Measurements from ENCODE around the gene SDK1.
"Not testable (repeated sequence)": the region's sequence is repeated elsewhere in the genome, so short reads cannot be mapped to it uniquely, and the experiment has no call there.

The SDK1 gene

DNA sequence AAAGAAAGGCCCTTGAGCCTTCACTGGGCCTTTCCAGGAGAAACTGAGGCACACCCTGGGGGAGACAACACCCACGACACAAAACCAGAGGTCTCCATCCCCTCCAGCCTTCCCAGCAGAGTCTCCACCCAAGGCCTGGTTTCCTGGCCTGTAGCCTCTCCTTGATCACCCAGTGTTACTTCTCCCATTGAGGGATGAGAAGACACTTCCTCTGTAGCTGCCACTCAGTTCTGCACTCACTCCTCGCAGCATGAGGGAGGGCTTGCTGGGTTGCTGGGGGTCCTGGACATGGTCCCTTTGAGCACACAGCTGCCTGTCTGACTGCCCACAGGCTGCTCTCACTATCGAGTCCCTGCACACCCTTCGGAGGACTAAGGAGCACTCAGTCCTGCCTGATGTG lies 943.0 kb downstream of the SDK1 start:
- DNase-seq (ENCODE audit: low read depth in 3 of 3), result no peak

DNA sequence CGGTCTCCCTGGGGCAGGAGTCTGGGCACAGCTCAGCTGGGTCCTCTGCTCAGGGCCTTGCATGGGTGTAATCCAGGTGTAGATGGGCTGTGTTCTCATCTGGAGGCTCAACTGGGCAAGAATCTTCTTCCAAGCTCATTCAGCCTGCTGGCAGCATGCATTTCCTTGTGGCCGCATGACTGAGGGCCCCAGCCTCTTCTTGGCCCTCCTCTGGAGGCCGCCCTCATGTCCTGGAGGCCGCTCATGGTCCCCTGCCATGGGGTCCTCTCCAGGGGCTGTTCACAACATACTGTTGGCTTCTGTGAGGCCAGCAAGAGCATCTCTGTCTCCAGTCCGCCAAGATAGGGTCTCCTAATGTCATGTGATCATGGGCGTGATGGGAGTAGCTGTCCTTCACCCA lies 943.6 kb downstream of the SDK1 start:
- no peak for DNase-seq (ENCODE audit: low read depth in 3 of 3)

DNA sequence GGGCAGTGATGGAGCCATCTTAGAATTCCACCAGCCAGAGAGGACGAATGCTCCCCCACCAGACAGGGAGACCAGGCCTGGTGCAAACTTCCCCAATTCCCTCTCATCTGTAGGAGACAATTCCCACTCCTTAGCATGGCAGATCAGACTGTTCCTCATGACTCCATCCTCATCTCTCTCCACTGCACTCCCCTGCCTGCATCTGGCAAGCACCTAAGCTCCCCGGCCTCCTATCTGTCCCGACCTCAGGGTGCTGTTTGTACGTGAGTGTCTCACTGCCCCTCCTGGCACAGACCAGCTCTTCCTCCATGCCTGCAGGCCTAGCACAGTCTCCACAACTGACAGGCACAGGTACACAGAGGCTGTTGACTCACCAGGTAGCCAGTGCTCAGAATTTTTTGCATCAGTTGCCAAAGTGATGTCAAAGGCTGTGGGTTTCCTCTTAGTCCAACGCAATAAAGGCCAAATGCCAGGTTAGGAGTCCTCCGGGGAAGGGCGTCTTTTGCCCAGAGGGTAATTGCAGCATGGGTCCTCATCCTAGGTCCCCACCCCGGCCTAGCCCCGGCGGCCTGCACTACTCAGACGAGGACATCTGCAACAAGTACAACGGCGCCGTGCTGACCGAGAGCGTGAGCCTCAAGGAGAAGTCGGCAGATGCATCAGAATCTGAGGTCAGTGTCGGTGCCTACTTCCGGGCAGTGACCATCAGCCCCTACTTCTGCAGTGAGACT lies 944.2 kb downstream of the SDK1 start:
- DNase-seq (ENCODE audit: low read depth in 3 of 3), result no peak

DNA sequence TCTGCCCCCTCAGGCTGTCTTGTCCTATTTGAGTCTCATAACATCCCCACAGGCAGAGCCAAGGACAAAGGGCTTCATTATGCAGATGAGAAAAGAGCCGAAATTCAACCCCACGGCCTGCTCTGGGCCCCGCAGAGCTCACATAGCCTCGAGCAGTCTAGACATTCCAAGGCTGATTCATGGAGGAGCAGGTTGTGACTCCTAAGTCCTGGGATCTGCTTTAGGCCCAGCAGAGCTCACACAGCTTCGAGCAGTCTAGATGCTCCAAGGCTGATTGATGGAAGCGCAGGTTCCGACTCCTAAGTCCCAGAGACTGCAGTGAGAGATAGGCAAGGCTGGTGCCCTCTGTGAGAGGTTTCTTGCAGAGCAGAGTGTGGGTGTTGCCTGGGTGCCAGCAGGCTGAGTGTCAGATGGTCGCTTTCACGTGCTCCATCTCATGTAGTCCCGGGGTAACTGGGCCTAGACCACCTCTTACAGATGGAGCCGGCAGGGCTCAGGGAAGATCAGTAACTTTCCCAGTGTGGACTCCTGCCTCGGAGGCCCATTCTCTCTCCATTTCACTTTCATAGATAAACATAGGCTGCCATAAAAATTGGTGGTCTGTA lies 944.9 kb downstream of the SDK1 start:
- no peak for DNase-seq (ENCODE audit: low read depth in 3 of 3)

DNA sequence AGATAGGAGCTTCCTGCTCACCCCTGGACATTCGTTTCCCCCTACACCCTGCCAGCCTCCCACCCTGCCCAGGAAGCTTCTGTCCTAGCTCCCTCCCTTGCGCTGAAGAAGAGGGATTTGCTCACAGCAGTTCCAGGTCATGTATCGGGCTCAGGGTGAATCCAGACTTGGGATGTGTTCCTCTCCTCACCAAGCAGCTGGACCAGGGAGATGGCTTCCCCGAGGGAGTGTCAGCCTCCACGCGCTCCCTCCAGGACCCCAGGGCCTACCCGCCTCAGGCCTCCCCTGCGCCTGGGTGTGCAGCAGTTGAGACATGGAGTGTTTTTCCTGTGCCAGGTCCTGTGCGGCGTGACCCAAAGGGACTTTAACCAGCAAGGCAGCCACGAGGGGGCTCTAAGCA lies 945.5 kb downstream of the SDK1 start:
- DNase-seq (ENCODE audit: low read depth in 3 of 3), result no peak

DNA sequence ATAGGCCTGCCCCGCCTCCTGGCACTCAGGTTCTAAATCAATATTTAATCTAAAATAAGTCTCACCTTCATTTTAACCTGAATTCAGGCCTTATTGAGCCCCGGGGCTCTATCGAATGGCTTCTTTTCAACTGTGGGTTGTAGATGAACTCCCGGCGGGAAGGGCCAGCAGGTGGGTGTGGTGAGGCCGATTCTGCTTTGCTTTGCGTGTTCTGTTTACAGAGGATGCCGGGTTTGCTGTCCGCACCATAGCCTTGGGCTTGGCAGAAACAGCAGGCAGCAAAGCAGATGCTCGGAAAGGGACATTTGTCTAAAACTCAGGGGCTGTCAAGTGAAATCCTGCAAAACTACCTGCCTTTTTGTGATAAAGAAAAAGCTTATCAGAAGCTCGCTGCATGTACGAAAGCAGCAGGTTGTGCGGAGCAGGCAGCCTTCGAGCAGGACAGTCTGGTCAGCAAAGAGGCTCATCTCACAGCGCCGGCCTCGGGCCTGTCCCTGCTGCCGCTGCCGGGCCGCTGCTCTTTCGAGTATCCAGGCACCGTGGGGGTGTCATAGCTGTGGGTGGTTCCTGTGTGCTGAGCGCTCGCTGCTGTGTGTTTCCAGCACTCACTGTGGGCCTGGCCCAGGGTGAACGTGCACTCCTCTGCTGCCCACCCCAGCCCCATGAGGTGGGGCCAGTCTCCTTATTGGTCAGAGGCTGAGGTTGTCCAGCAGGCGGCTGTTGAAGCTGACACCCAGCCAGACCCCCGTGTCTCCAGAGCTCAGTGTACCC lies 946.2 kb downstream of the SDK1 start:
- no peak for DNase-seq (ENCODE audit: low read depth in 3 of 3)

DNA sequence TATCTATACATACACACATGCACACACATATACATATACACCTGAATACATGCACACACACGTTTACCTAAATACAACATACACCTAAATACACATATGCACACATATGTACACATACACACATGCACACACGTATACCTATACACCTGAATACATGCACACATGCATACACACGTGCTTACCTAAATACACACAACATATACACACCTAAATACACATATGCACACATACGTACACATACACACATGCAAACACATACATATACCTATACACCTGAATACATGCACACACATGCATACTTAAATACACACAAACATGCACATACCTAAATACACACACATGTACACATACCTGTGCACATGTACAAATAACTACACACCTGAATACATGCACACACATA lies 947.2 kb downstream of the SDK1 start:
- no peak for DNase-seq (ENCODE audit: low read depth in 3 of 3)

DNA sequence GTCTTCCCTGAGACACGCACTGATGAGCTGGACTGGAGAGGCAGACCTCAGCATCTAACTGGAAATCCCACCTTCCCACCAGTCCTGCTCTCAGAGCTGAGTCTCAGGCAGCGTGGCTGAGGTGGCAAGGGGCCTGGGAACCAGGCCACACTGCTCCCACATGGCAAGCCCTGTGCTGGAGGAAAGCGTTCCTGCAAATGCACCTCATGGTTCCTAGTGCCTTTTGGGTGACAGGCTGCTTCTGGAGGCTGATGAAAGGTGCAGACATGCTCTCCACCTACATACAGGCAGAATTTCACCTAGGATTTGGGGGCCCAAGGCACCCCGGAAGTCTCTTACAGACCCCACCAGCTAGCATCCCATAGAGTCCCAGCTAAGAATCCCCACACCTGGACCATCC lies 948.2 kb downstream of the SDK1 start:
- DNase-seq (ENCODE audit: low read depth in 3 of 3), result no peak

DNA sequence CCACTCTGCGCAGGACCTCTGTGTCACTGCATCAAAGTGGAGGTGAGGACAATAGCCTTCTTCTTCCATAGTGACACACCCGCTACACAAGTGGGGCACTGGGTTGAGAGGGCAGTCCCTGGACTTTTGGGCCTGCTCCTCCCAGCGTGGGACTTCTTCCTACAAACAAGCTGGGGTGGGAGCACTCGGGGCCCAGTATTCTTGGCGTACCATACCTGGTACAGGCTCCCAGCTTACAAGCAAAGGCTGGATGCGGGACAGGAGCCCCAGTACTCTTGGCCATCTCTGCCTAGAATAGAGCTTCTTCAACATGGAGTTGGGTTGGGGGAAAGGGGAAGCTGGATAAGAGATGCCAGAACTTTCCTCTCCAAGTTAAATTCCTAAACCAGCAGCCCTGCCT lies 954.3 kb downstream of the SDK1 start:
- no peak for DNase-seq (ENCODE audit: low read depth in 3 of 3)

DNA sequence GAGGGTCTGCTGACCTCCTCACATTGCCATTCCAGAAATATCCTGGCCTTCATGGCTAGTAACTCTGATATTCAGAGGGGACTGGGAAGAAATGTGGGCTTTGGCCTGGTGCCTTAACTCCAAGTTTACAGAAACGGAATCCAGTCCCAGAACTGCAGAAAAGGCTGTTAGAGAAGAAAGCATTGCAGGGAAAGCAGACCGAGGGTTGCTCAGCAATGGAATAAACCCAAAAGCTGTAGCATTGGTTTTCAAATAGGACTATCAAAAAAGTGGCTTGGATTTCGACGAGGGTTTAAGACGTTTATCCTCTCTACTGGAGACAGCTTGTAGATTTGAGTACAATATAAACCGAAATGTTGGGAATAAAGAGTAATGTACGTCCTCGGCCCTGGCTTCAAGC lies 955.2 kb downstream of the SDK1 start:
- DNase-seq (ENCODE audit: low read depth in 3 of 3), result no peak

DNA sequence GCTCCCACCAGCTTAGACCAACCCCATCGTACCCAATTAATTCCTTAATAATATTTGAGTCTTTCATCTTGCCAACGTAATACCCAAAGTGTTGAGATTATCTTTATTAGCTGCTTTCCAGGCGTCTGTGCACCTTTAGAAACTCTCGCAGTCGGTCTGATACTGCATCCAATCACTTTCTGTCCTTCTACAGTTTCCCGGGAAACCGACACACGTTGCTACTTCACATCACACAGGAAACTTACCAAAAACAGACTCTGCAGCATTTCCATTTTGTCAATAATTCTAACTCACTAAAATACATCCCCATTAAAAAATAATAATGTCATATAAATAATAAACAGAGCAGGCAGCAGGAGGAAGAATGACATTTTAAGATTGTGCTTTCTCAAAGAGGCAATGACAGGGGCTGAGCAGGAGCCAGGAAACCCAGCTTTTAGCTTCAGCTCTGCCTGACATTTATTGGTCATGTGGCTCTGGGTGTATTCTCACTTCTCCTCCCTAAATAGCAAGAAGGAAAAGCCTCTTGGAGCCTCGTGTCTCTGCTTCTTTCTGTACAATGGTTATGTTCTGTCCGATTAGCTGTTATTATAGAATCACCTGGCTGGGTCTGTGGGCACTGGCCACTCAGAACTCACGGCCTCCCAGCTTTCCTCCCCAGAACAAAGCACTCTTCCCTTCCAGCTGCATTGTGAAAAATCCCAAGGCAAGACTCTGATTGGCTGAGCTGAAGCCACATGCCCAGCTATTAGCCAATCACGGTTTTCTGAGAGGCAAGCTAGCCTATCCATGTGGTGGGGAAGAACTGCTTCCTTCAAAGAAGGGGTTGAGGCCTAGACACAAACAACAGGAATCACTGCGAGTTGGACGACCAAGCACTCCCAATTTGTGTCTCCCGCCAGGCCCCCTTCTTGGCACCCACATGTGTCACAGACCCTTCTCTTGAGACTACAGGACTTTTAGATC lies 956.4 kb downstream of the SDK1 start:
- DNase-seq (ENCODE audit: low read depth in 3 of 3), result no peak

DNA sequence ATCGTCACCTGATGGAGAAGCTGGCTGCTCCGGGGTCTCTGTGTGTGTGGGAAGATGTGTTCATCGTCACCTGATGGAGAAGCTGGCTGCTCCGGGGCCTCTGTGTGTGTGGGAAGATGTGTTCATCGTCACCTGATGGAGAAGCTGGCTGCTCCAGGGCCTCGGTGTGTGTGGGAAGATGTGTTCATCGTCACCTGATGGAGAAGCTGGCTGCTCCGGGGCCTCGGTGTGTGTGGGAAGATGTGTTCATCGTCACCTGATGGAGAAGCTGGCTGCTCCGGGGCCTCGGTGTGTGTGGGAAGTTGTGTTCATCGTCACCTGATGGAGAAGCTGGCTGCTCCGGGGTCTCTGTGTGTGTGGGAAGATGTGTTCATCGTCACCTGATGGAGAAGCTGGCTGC lies 959.1 kb downstream of the SDK1 start:
- not testable (repeated sequence) for DNase-seq (ENCODE audit: low read depth in 3 of 3)

DNA sequence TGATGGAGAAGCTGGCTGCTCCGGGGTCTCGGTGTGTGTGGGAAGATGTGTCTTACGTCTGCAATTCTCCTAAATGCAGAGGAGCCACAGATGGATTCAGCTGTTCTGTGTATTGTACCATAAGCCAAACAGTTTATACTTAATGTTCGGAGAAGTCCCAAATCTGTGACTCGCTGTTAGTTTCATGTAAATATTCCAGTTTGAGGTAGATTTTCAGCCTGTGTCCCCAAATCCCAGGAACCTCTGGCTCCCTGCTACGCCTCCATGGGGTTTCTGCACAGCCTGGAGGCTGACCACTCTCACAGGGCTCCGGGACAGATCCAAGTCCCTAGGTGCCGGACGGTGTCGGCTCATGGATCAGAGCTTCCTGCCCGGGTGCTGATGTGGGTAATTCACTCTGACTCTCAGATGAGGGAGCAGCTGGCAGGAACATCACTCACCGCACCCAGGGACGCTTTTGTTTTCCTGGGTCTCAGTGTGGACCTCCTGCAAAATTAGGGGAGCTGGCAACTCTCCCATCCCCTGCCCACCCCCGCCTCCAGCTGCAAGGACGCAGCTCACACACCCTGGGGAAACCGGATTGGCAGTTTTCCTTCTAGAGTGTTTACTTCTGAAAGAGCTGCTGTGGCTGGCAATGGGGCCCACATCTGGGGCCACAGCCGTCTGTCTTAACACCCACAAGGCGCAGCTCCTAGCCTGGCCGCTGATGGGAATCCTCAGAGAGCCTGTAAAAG lies 960.0 kb downstream of the SDK1 start:
- no peak for DNase-seq (ENCODE audit: low read depth in 3 of 3)

DNA sequence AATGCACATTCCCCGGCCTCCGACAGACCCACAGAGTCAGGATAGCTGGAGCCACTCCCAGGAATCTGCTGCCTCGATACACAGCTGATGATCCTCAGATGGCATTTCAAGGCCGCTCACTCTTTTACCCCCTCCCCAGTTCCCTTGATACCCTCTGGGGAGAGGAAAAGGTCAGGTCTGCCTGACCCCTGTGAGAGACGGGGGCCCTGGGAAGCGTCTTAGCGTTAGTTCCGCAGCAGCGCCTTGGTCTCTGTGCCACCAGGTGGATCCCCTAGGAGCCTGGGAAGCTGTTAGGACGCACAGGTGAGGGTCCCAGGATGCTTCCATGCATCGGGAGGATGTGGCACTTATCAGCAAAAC lies 960.5 kb downstream of the SDK1 start:
- no peak for DNase-seq (ENCODE audit: low read depth in 3 of 3)

DNA sequence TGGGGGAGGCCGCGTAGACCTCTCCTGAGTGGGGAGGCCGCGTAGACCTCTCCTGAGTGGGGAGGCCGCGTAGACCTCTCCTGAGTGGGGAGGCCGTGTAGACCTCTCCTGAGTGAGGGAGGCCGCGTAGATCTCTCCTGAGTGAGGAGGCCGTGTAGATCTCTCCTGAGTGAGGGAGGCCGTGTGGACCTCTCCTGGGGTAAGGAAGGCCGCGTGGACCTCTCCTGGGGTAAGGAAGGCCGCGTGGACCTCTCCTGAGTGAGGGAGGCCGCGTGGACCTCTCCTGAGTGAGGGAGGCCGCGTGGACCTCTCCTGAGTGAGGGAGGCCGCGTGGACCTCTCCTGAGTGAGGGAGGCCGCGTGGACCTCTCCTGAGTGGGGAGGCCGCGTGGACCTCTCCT lies 963.2 kb downstream of the SDK1 start:
- DNase-seq (ENCODE audit: low read depth in 3 of 3), result not testable (repeated sequence)

DNA sequence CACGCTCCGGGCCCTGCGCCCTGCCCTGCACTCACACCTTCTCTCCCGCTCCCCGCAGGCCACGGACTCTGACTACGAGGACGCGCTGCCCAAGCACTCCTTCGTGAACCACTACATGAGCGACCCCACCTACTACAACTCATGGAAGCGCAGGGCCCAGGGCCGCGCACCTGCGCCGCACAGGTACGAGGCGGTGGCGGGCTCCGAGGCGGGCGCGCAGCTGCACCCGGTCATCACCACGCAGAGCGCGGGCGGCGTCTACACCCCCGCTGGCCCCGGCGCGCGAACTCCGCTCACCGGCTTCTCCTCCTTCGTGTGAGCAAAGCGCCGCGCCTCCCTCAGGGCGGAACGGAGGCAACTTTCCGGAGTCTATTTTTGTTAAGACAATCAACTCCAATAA lies 964.0 kb downstream of the SDK1 start:
- DNase-seq (ENCODE audit: low read depth in 3 of 3), result no peak

DNA sequence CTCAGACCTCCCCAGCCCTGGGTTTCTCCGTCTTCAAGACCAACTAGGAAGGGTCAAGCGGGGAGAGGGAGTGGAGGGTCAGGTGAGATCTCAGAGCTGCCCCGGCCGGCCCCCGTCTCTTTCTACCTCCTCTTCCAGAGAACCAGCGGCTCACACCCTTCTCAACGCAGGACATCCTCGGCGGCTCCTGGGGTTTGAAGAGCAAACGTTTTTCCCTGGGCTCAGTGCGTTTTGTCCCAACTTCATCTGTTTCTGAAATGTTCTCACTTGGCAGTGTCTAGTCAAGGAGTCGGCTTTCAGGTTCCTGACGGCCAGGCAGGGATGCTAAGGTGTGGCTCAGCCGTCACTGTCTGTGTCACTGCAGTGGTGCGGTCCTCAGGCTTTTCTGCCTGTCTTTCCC lies 964.6 kb downstream of the SDK1 start:
- no peak for DNase-seq (ENCODE audit: low read depth in 3 of 3)

DNA sequence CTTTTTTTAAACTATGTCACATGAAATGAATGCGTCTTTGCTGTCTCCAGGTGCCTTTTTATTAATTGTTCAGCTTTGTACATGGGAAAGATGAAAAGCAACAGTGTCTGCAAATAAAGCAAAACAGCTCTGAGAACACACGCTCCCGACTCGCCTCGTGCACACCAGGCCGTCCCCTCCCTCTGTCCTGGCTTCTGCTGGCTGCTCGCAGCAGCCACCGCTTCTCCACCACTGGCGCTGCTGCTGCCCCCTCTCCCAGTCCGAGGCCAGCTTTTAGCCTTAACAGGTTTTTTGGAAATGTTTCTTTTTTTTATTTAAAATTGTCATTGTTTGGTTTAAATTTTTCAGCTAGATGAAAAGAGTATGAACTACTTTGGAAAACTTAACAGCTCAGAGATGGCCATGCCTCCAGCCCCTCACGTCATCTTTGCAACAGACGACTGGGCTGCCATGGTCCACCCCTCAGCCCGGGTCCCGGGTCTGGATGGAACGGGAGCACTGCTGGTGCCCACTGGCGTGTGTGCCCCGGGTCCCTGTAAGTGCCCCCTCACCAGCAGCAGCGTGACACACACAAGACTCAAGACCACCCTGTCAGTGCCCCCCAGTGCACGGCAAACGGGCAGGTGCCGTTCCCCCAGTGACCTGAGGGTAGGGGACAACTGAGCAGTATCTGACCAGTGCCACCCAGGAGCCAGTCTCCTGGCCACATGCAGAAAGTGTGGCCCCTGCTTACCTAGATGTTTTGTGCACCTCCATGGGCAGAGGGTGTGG lies 965.4 kb downstream of the SDK1 start:
- no peak for DNase-seq (ENCODE audit: low read depth in 3 of 3)

DNA sequence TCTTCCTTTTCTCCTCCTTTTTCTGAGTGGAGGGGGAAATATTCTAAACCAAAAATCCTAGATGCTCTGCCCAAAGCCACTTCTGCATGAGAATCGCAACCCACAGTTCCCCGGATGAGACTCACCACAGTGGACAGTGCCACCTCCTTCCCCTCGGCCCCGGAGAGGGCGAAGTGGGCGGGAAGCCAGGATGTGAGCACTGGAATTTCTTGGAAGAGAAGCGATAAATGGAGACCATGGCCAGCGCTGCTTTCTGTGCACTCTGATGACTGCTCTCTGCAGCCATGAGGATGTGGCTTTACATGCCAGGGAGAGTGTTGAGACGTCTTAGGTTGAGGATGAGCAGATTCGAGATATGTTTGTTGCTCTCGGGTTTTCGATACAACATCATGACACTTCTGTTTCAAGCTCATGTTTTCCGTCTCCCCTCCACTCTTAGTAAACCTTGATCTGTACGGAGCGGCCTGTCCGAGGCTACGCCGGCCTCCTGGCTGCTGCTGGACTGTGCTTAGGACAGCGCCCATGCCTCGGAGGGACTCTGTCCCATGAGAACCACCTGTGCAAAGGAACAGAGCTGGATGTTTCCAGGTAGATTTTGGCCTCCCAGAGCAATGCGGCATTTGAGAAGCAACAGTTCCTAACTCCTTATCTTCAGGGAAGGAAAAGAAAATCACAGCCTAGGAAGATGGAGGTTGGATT lies 966.4 kb downstream of the SDK1 start:
- DNase-seq (ENCODE audit: low read depth in 3 of 3), result no peak
